ENCODE results near the gene ATG4A.

ATG4A gene

GRCh38 chrX:108198420-108198819 is 106.8 kb downstream of the ATG4A start:
- H3K36me3 ChIP-seq (ENCODE audit: insufficient read depth, low read length) = no peaks in the 10 kb centered on the region
- no peaks in the 10 kb centered on the region for H3K9me3 ChIP-seq (ENCODE audit: low read length)
- no peak for TF ChIP-seq CTCF (IDR thresholded peaks at IDR 0.05; ENCODE audit: low read length)
- no peak for TF ChIP-seq EZH2 (IDR thresholded peaks at IDR 0.05; ENCODE audit: borderline replicate concordance, low read length)
- no peaks in the 10 kb centered on the region for H3K4me1 ChIP-seq (ENCODE audit: insufficient read depth, low read length, severe bottlenecking)
- H4K20me1 ChIP-seq (ENCODE audit: insufficient read depth, low read length) = no peaks in the 10 kb centered on the region
- H3K9me2 ChIP-seq (ENCODE audit: low read depth, low read length) = no peaks in the 10 kb centered on the region
- H3K79me2 ChIP-seq (ENCODE audit: insufficient read depth, low read length) = no peaks in the 10 kb centered on the region
- H3K4me3 ChIP-seq (ENCODE audit: low read depth, low read length, poor library complexity, severe bottlenecking) = no peak overlapping the region
- H3F3A ChIP-seq (ENCODE audit: insufficient read depth, low read length) = no peaks in the 10 kb centered on the region
- H3K9ac ChIP-seq (ENCODE audit: low read length) = no peak overlapping the region
- H3K27me3 ChIP-seq (ENCODE audit: insufficient read depth, low read length) = no peaks in the 10 kb centered on the region
- H3K27ac ChIP-seq (ENCODE audit: low read depth, low read length, poor library complexity, severe bottlenecking) = no peak overlapping the region
- H2AFZ ChIP-seq (ENCODE audit: low read length) = no peak overlapping the region
- H3K4me2 ChIP-seq (ENCODE audit: low read length) = no peak overlapping the region

- Histone ChIP-seq H3K36me3 (ENCODE audit: insufficient read depth, low read length) (no peaks in the 10 kb centered on the region), H2AFZ (ENCODE audit: low read length) (no peak overlapping the region), H4K20me1 (ENCODE audit: insufficient read depth, low read length) (no peaks in the 10 kb centered on the region), H3F3A (ENCODE audit: insufficient read depth, low read length) (no peaks in the 10 kb centered on the region), H3K79me2 (ENCODE audit: insufficient read depth, low read length) (no peaks in the 10 kb centered on the region), H3K9me3 (ENCODE audit: low read length) (no peaks in the 10 kb centered on the region), H3K27ac (ENCODE audit: low read depth, low read length, poor library complexity, severe bottlenecking) (no peak overlapping the region), H3K4me2 (ENCODE audit: low read length) (no peak overlapping the region), H3K27me3 (ENCODE audit: insufficient read depth, low read length) (no peaks in the 10 kb centered on the region), H3K9me2 (ENCODE audit: low read depth, low read length) (no peaks in the 10 kb centered on the region), H3K4me3 (ENCODE audit: low read depth, low read length, poor library complexity, severe bottlenecking) (no peak overlapping the region), H3K9ac (ENCODE audit: low read length) (no peak overlapping the region), H3K4me1 (ENCODE audit: insufficient read depth, low read length, severe bottlenecking) (no peaks in the 10 kb centered on the region)
- TF ChIP-seq CTCF (IDR thresholded peaks at IDR 0.05; ENCODE audit: low read length) (no peak), EZH2 (IDR thresholded peaks at IDR 0.05; ENCODE audit: borderline replicate concordance, low read length) (no peak)
These were observed 107.5 kb downstream of the ATG4A start for GRCh38 chrX:108199041-108199440.

- no peak overlapping the region for H3K4me2 ChIP-seq (ENCODE audit: low read length)
- H3K9me3 ChIP-seq (ENCODE audit: low read length) = no peaks in the 10 kb centered on the region
These were observed 108.1 kb downstream of the ATG4A start for GRCh38 chrX:108199691-108200090.

More at GRCh38 chrX:108199691-108200090, 108.1 kb downstream of the ATG4A start:
- H3K4me3 ChIP-seq (ENCODE audit: low read depth, low read length, poor library complexity, severe bottlenecking) = no peak overlapping the region
- H3K9me2 ChIP-seq (ENCODE audit: low read depth, low read length) = no peaks in the 10 kb centered on the region
- no peak overlapping the region for H3K27ac ChIP-seq (ENCODE audit: low read depth, low read length, poor library complexity, severe bottlenecking)
- H2AFZ ChIP-seq (ENCODE audit: low read length) = no peak overlapping the region
- no peaks in the 10 kb centered on the region for H3K36me3 ChIP-seq (ENCODE audit: insufficient read depth, low read length)
- no peak overlapping the region for H3K9ac ChIP-seq (ENCODE audit: low read length)
- no peaks in the 10 kb centered on the region for H4K20me1 ChIP-seq (ENCODE audit: insufficient read depth, low read length)
- H3K27me3 ChIP-seq (ENCODE audit: insufficient read depth, low read length) = no peaks in the 10 kb centered on the region
- H3F3A ChIP-seq (ENCODE audit: insufficient read depth, low read length) = no peaks in the 10 kb centered on the region
- H3K79me2 ChIP-seq (ENCODE audit: insufficient read depth, low read length) = no peaks in the 10 kb centered on the region
- no peaks in the 10 kb centered on the region for H3K4me1 ChIP-seq (ENCODE audit: insufficient read depth, low read length, severe bottlenecking)
- TF ChIP-seq CTCF (IDR thresholded peaks at IDR 0.05; ENCODE audit: low read length) = peak; percentile 42; the same call in 1 of the 2 replicates
- no peak for TF ChIP-seq EZH2 (IDR thresholded peaks at IDR 0.05; ENCODE audit: borderline replicate concordance, low read length)
